Measurements from ENCODE around the gene SLC5A12.

SLC5A12 gene

GRCh38 chr11:26743622-26744021, 21.8 kb upstream of the SLC5A12 start:
- no peak for DNase-seq
- in situ Hi-C loops (cut with HindIII; ENCODE audit: low pct_ligation_motif_present, low sequenced_read_pairs): no loop called here
- no peak overlapping the region for H3K27ac ChIP-seq
- H3K4me3 ChIP-seq (ENCODE audit: low read depth, low read length): no peak overlapping the region
- no peaks in the 10 kb centered on the region for H3K27me3 ChIP-seq (replicated peaks)
- TF ChIP-seq CTCF (IDR thresholded peaks at IDR 0.05; ENCODE audit: low read depth, low read length, missing control alignments): no peak
- no peaks in the 10 kb centered on the region for H3K36me3 ChIP-seq (replicated peaks)

GRCh38 chr11:26742966-26743365, 21.1 kb upstream of the SLC5A12 start:
- no peaks in the 10 kb centered on the region for H3K36me3 ChIP-seq (replicated peaks)
- DNase-seq: peak; percentile 4

GRCh38 chr11:26741036-26741435, 19.2 kb upstream of the SLC5A12 start:
- no peaks in the 10 kb centered on the region for H3K36me3 ChIP-seq (replicated peaks)
- peak; percentile 91 for DNase-seq
- no peak for TF ChIP-seq CTCF (IDR thresholded peaks at IDR 0.05; ENCODE audit: low read depth, low read length, missing control alignments)
- H3K4me3 ChIP-seq (ENCODE audit: low read depth, low read length): no peak overlapping the region
- in situ Hi-C loops (cut with HindIII; ENCODE audit: low pct_ligation_motif_present, low sequenced_read_pairs): no loop called here
- no peak overlapping the region for H3K27ac ChIP-seq
- no peaks in the 10 kb centered on the region for H3K27me3 ChIP-seq (replicated peaks)

More at GRCh38 chr11:26742966-26743365, 21.1 kb upstream of the SLC5A12 start:
- Histone ChIP-seq H3K27me3 (replicated peaks) (no peaks in the 10 kb centered on the region), H3K27ac (no peak overlapping the region), H3K4me3 (ENCODE audit: low read depth, low read length) (no peak overlapping the region)
- no peak for TF ChIP-seq CTCF (IDR thresholded peaks at IDR 0.05; ENCODE audit: low read depth, low read length, missing control alignments)
- in situ Hi-C loops (cut with HindIII; ENCODE audit: low pct_ligation_motif_present, low sequenced_read_pairs): no loop called here

GRCh38 chr11:26739366-26740073, 17.7 kb upstream of the SLC5A12 start:
- H3K27ac ChIP-seq: no peak overlapping the region
- H3K27me3 ChIP-seq (replicated peaks): no peaks in the 10 kb centered on the region
- no peak overlapping the region for H3K4me3 ChIP-seq (ENCODE audit: low read depth, low read length)
- in situ Hi-C loops (cut with HindIII; ENCODE audit: low pct_ligation_motif_present, low sequenced_read_pairs): no loop called here
- TF ChIP-seq CTCF (IDR thresholded peaks at IDR 0.05; ENCODE audit: low read depth, low read length, missing control alignments): no peak
- DNase-seq: no peak
- no peaks in the 10 kb centered on the region for H3K36me3 ChIP-seq (replicated peaks)

- no peaks in the 10 kb centered on the region for H3K36me3 ChIP-seq (replicated peaks)
- DNase-seq: no peak
- no peak overlapping the region for H3K27ac ChIP-seq
- in situ Hi-C loops (cut with HindIII; ENCODE audit: low pct_ligation_motif_present, low sequenced_read_pairs): no loop called here
- H3K27me3 ChIP-seq (replicated peaks): no peaks in the 10 kb centered on the region
- no peak overlapping the region for H3K4me3 ChIP-seq (ENCODE audit: low read depth, low read length)
- TF ChIP-seq CTCF (IDR thresholded peaks at IDR 0.05; ENCODE audit: low read depth, low read length, missing control alignments): no peak
Observed at GRCh38 chr11:26734691-26735090, 12.8 kb upstream of the SLC5A12 start.

- no peak for TF ChIP-seq CTCF (IDR thresholded peaks at IDR 0.05; ENCODE audit: low read depth, low read length, missing control alignments)
- Histone ChIP-seq H3K27ac (no peak overlapping the region), H3K36me3 (replicated peaks) (no peaks in the 10 kb centered on the region), H3K4me3 (ENCODE audit: low read depth, low read length) (no peak overlapping the region), H3K27me3 (replicated peaks) (no peaks in the 10 kb centered on the region)
- in situ Hi-C loops (cut with HindIII; ENCODE audit: low pct_ligation_motif_present, low sequenced_read_pairs): no loop called here
- DNase-seq: peak; percentile 10
Observed at GRCh38 chr11:26731084-26731456, 9.2 kb upstream of the SLC5A12 start.
